MM.1S (cell line): ENCODE data around the gene FRY.

Experiments
- DNase-seq: peaks from one replicate; pipeline ENCODE4 v3.0.0-alpha.2; 2015
- H2AFZ ChIP-seq: fragments of 300-600 bp; sonication (generic); 2 replicates; pipeline ENCODE4 v1.6.0; 2016; ENCODE audit warnings: antibody characterized with exemption, low read length
- H3F3A ChIP-seq: fragments of 300-600 bp; sonication (generic); 2 replicates; pipeline ENCODE4 v1.6.1; 2016; ENCODE audit warnings: mild to moderate bottlenecking, antibody characterized with exemption, low read length, moderate library complexity, mixed read lengths; ENCODE audit not compliant: insufficient read depth
- H3K27ac ChIP-seq: fragments of 300-600 bp; sonication (generic); 2 replicates; pipeline ENCODE4 v1.5.1; 2016; ENCODE audit warnings: mild to moderate bottlenecking, low read length
- H3K27me3 ChIP-seq: fragments of 300-600 bp; sonication (generic); replicated peaks from 2 replicates; pipeline ENCODE4 v1.6.0; 2016; ENCODE audit warnings: low read length; ENCODE audit not compliant: insufficient read depth
- H3K36me3 ChIP-seq: fragments of 300-600 bp; sonication (generic); replicated peaks from 2 replicates; pipeline ENCODE4 v1.6.1; 2016; ENCODE audit warnings: mild to moderate bottlenecking, low read length, mixed read lengths; ENCODE audit not compliant: insufficient read depth
- H3K4me1 ChIP-seq: fragments of 300-600 bp; sonication (generic); 2 replicates; pipeline ENCODE4 v1.6.1; 2016; ENCODE audit warnings: low read length, mixed read lengths
- H3K4me2 ChIP-seq: fragments of 300-600 bp; sonication (generic); 2 replicates; pipeline ENCODE4 v1.6.0; 2016; ENCODE audit warnings: low read depth, low read length
- H3K4me3 ChIP-seq: fragments of 300-600 bp; sonication (generic); 2 replicates; pipeline ENCODE4 v1.5.1; 2016; ENCODE audit warnings: low read length, mixed read lengths
- H3K79me2 ChIP-seq: fragments of 300-600 bp; sonication (generic); 2 replicates; pipeline ENCODE4 v1.6.1; 2016; ENCODE audit warnings: mixed run types, low read length, mixed read lengths
- H3K9ac ChIP-seq: fragments of 300-600 bp; sonication (generic); 2 replicates; pipeline ENCODE4 v1.6.1; 2016; ENCODE audit warnings: low read length, mixed read lengths
- H3K9me2 ChIP-seq: fragments of 300-600 bp; sonication (generic); replicated peaks from 2 replicates; pipeline ENCODE4 v1.6.1; 2016; ENCODE audit warnings: mild to moderate bottlenecking, low read length, mixed read lengths; ENCODE audit not compliant: insufficient read depth
- H3K9me3 ChIP-seq: fragments of 300-600 bp; sonication (generic); replicated peaks from 2 replicates; pipeline ENCODE4 v1.6.1; 2016; ENCODE audit warnings: mild to moderate bottlenecking, low read length, mixed read lengths; ENCODE audit not compliant: insufficient read depth
- H4K20me1 ChIP-seq: fragments of 300-600 bp; sonication (generic); 2 replicates; pipeline ENCODE4 v1.6.1; 2016; ENCODE audit warnings: mild to moderate bottlenecking, low read length, moderate library complexity, mixed read lengths; ENCODE audit not compliant: insufficient read depth
- EZH2 ChIP-seq: fragments of 300-600 bp; sonication (generic); optimal IDR thresholded peaks from 2 replicates; pipeline ENCODE3; 2017; ENCODE audit warnings: low read depth, mild to moderate bottlenecking, antibody characterized with exemption, low read length, mixed read lengths
- EZH2phosphoT487 ChIP-seq: fragments of 300-600 bp; sonication (generic); IDR thresholded peaks from 2 replicates; pipeline ENCODE4 v1.6.1; 2018; ENCODE audit warnings: antibody characterized with exemption, low read length
- TF ChIP-seq, protein P1 (sequence below): fragments of 300-600 bp; sonication (generic); IDR thresholded peaks from 2 replicates; pipeline ENCODE4 v1.5.1; 2016; ENCODE audit warnings: antibody characterized with exemption, low read length, mixed read lengths

Gene FRY

DNA sequence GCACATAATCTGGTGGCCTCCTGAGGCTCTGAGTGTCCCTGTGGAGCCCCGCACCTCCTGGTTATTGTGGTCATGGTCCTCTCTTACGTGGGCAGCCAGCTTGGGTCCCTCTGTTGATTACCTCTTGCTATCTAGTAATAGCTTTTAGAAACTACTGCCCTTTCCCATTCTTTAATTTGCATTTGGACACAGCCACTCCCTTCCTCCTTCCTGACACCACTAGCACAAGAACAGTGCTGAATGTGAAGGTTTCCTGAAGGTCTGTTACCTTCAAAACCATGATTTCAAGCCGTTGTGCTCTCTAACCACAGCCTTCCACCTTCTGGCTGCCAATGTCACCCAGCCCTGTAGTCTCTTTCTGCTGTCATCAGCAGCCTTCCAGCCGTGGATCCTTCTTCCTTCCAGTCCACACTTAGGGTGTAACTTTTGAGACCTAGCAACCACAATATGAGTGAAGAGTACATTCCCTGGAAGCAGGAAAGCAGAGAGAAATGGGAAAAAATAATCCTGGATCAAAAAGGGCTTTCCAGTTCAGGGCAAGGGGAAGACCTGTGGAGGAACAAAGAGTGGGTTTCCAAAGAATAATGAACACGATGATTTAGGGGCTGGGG is 130.9 kb downstream of the FRY start:
- Histone ChIP-seq H3K79me2 (no peaks in the 10 kb centered on the region), H4K20me1 (no peaks in the 10 kb centered on the region), H2AFZ (no peak overlapping the region), H3K9ac (no peak overlapping the region), H3K36me3 (no peaks in the 10 kb centered on the region), H3K27ac (no peak overlapping the region), H3K4me1 (no peaks in the 10 kb centered on the region), H3K4me3 (no peak overlapping the region), H3K27me3 (no peaks in the 10 kb centered on the region), H3F3A (no peaks in the 10 kb centered on the region), H3K9me3 (no peaks in the 10 kb centered on the region), H3K4me2 (no peak overlapping the region), H3K9me2 (no peaks in the 10 kb centered on the region)
- DNase-seq: no peak
- no peak for TF ChIP-seq EZH2
- TF ChIP-seq, protein P1, sequence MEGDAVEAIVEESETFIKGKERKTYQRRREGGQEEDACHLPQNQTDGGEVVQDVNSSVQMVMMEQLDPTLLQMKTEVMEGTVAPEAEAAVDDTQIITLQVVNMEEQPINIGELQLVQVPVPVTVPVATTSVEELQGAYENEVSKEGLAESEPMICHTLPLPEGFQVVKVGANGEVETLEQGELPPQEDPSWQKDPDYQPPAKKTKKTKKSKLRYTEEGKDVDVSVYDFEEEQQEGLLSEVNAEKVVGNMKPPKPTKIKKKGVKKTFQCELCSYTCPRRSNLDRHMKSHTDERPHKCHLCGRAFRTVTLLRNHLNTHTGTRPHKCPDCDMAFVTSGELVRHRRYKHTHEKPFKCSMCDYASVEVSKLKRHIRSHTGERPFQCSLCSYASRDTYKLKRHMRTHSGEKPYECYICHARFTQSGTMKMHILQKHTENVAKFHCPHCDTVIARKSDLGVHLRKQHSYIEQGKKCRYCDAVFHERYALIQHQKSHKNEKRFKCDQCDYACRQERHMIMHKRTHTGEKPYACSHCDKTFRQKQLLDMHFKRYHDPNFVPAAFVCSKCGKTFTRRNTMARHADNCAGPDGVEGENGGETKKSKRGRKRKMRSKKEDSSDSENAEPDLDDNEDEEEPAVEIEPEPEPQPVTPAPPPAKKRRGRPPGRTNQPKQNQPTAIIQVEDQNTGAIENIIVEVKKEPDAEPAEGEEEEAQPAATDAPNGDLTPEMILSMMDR: no peak
- TF ChIP-seq EZH2phosphoT487: no peak

DNA sequence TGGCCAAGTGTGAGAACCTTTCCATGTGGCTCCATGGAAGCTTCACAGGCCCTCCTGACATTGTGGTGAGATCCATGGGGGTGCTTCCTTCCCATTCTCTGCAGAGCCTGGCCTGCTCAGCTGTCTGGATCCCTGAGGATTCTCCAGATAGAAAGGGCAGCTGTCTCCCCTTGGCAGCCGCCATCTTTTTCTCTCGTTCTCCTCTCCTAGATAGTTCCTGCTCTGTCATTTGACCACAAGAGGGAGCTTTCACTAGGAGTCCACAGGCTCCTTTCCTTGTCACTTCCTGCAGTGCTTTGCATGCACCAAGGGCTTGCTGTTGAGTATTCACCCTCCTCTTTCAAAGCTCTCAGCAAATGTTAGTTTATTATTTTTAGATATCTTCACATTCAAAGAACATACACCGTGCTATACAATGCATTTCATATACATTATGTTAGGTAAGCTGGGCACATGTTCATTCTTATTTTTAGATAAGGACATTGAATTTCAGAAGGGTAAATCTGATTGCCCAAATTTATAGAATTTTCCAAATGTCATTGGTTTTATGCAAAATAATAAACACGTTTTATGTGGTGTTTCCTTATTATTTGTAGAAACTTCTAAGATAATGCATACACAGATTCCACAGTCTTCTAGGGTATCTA is 133.2 kb downstream of the FRY start:
- Histone ChIP-seq H3K4me2 (no peak overlapping the region), H3K79me2 (no peaks in the 10 kb centered on the region), H3K27me3 (no peaks in the 10 kb centered on the region), H3K4me3 (no peak overlapping the region), H3K9ac (no peak overlapping the region), H3K9me3 (no peaks in the 10 kb centered on the region), H3K27ac (no peak overlapping the region), H4K20me1 (no peaks in the 10 kb centered on the region), H3K4me1 (no peaks in the 10 kb centered on the region), H3K36me3 (no peaks in the 10 kb centered on the region), H2AFZ (peak overlapping the region; percentile 55), H3K9me2 (no peaks in the 10 kb centered on the region), H3F3A (no peaks in the 10 kb centered on the region)
- TF ChIP-seq EZH2phosphoT487: no peak
- TF ChIP-seq, protein P1: peak; percentile 58
- peak; percentile 63 for DNase-seq

DNA sequence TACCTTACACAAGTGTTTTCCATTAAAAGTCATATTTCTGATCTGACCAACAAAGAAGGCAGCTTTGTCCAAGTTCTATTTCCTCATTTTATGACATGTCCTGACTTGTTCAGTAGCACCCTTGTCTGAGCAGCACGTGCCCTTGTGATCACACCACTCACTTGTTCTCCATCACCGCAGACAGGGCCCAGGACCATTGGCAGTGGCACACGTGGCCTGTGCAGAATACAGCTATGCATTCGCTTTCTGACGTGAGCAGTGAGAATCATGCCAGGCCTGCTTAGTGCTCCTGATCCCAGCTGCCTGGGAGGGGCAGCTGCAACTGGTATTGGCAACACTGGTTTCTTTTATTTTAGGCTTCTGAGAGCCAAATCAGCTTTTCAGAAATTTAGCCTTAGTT is 134.2 kb downstream of the FRY start:
- Histone ChIP-seq H3K27me3 (no peaks in the 10 kb centered on the region), H3K36me3 (no peaks in the 10 kb centered on the region), H3K4me3 (no peak overlapping the region), H3K9me2 (no peaks in the 10 kb centered on the region), H2AFZ (no peak overlapping the region), H3K9me3 (no peaks in the 10 kb centered on the region), H3K9ac (no peak overlapping the region), H3K4me2 (no peak overlapping the region), H4K20me1 (no peaks in the 10 kb centered on the region), H3K79me2 (no peaks in the 10 kb centered on the region), H3K27ac (no peak overlapping the region), H3F3A (no peaks in the 10 kb centered on the region), H3K4me1 (no peaks in the 10 kb centered on the region)
- TF ChIP-seq EZH2 (no peak), EZH2phosphoT487 (no peak)
- TF ChIP-seq, protein P1: no peak
- DNase-seq: no peak
